CMK (cell line): Measurements from ENCODE around the gene RAD51B.

Experiments used
- DNase-seq: peaks from one replicate; pipeline ENCODE4 v3.0.0-alpha.2; 2010; ENCODE audit warnings: low read depth

The RAD51B gene

GRCh38 chr14:68386950-68387779 is 567.6 kb downstream of the RAD51B start:
- no peak for DNase-seq

DNA sequence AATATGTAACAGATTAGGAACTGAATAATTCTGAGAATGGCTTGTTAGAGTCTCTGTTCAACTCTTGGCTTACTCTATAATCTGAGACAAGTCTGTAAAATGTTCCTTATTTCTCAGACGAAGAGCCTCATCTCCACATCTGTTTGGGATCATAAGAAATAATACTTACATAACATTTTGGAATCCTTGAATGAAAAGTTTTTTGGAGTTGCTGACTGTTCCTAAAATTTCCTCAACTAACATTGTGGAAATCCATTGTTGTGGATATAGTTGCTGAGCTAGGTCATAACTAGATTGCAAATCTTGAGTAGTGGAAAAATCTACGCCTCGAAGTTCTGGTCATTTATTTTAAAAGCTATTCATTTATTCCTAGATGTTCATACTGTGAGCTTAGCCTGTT is 570.4 kb downstream of the RAD51B start:
- DNase-seq = no peak

DNA sequence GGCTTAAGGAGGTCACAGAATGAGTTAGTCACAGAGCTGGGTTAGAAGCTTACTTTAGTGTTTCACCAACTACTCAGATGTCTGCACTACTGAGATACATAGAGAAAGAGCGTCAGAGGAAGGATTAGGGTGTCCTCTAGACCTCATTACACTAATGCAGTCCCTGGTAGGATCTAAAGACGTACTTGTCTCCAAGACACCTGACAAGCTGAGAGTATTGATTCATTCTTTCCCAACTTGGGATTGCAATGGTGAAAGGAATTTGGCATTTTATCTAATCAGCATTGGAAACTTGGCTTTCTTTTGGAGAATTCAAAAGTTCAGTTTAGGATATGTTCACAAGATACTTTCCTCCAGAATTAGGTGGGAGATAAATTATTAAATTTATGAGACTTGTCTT is 571.2 kb downstream of the RAD51B start:
- no peak for DNase-seq

DNA sequence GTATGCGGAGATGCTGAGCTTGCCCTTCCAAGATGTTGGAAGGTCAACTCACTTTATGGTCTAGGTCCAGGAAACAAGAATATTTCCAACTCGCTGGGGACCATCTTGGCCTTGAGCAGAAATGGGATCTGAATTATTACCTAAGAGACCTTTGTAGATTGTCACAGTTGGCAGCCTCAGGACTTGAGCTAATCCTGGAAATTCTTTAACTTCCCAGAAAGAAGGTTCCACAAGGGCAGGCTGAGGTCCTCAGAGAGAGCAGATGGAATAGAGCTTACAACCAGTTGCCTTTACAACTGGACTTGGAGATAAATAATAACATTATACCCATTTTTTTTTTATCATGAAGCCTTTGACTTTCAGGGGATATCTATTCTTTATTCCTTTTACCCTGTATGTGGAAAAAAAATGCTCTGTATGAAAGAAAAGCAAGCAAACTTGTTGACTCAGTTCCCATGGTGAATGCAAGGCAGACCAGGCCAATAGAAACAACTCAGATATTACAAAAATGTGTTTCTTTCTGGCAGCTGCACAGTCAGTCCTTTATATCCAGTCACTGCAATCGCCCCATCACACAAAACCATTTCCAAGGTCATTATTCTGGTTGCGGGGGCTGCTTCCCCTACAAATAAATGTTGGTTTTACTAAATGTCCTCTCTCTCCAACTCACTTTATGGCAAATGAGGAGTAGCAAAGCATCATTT is 571.9 kb downstream of the RAD51B start:
- no peak for DNase-seq

DNA sequence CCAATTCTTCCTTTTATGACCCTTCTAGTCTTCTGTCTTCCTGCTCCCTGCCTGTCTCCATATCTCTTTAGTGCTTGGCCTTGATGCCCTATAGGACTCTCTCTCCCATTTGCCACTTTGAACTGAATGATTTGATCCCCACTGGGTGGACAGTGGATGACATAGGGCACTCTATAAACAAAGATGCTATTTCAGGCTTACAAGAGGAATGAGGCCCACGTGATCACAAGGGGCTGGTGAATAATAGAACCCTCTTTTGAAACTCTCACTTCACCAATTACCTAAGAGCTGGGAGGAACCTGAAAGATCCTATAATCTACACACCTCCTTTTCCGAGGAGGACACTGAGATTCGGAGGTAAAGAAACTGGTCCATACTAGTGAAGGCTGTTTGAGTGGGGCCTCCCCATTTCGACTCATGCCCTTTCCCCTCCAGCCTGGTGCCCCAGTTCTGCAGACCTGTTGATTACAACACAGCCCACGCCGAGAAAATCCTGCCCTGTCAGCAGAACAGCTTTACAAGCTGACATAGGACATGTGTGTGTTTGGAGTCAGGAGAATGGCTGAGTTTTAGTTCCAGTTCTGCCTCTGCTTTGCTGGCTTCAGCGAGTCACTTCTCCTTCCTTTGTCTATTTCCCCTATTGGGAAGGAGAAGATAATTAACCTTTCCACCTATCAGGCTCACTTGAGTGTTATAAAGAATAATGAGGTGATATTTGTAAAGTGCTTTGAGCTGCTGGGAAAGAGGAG is 573.0 kb downstream of the RAD51B start:
- no peak for DNase-seq

DNA sequence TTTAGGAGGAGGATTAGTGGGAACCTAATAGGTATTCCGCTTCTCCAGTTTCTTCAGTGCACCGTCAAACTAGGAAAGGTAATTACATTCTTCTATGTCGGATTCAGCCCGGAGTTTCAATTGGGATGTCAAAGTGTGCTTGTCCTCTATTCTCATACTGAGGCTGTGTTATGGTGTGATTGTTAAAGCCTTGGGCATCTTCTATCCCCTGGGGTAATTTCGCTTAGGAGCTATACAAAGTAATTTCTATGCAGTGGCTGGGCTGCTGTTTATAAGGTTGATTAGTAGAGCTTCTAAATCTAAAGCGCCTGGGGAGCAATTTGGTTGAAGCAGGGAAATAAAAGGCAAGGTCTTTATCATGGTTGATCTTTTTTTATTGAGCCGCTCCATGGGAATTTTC is 573.7 kb downstream of the RAD51B start:
- no peak for DNase-seq

- DNase-seq = no peak
Measured at GRCh38 chr14:68394118-68394763, 574.7 kb downstream of the RAD51B start.

GRCh38 chr14:68394764-68395143 is 575.2 kb downstream of the RAD51B start:
- DNase-seq = no peak

GRCh38 chr14:68395604-68396003 is 576.0 kb downstream of the RAD51B start:
- no peak for DNase-seq

DNA sequence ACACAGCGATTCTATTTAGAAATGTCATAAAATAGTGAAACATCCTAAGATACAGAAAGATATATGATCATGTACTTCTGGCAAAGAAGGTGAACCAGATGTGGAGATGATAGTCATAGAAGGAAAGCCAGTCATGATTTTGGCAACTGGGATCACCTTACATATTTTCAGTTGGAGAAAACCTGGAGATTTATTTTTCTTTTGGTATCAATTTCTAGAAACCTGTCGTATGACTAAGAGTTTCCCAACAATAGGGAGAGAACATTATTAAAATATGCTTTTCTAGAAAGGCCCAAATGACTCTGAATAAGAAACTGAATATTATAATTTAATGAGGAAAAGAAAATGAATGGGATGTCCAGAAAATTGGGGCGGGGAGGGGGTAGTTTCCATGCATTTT is 576.9 kb downstream of the RAD51B start:
- DNase-seq = no peak

- DNase-seq = no peak
Measured at GRCh38 chr14:68397371-68397811, 577.8 kb downstream of the RAD51B start.

- no peak for DNase-seq
Measured at GRCh38 chr14:68397822-68398221, 578.2 kb downstream of the RAD51B start.

DNA sequence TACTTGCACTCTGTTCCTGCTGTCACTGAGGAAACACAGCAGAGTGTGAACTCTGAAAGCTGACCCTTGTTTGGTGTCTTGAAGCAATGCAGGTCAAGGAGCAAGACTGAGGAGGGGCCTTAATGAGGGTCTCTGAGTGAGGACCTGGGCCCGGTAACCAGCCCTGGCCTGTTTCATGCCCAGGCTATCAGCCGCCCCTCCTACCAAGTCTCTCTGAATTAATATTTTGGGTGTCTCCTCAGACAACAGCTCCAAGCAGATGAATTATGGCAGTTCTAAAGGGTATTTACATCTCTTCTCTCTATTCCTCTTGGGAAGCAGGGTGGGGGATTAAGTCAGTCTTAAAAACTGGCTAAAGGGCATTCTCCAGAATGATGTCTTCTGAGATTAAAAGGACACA is 578.8 kb downstream of the RAD51B start:
- no peak for DNase-seq

GRCh38 chr14:68399971-68400370 is 580.4 kb downstream of the RAD51B start:
- no peak for DNase-seq

DNA sequence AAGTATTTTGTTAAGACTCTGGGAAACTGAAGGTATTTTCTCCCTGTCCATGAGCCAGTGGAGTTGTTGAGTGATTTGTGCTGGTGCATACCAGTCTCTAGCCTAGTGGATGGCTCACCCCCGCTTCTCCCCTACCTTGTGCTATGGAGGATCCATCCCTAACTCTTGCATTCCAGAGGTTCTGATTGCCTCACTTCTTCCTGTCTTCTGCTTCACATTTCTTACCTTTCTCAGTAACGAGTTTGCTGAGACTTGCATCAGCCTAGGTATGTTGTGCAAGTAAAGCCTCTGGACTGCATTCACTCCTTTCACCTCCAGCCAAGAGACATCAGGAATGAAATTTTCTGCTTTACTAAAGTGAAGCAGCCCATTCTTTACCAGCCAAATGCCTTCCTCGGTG is 581.7 kb downstream of the RAD51B start:
- DNase-seq = no peak

- DNase-seq = no peak
Measured at GRCh38 chr14:68401855-68402254, 582.3 kb downstream of the RAD51B start.

DNA sequence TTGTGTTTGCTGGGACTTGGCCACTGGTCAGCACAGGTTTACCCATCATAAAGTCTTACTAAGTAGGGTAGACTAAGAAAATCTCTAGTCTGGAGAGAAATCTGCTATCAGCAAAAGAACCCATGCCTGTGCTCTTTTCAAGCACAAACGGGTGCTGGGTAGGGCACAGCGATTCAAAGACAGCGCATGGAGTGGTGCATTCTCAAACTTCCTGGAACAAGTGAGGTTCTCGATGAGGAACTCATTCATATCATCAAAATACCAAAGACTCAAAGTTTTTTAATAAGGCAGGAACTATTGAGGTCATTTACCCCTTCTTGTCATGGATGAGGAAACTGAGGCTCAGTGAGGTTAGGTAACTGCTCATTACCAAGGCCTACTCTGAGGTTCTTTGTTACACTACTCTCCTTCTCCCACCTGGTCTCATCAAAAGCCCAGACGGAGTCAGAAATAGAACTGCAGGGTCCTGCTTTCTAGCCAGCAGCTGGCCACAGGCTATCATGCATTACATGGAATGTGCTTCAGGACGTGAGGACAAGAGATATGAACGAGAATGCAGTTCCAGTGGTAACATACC is 583.0 kb downstream of the RAD51B start:
- no peak for DNase-seq

DNA sequence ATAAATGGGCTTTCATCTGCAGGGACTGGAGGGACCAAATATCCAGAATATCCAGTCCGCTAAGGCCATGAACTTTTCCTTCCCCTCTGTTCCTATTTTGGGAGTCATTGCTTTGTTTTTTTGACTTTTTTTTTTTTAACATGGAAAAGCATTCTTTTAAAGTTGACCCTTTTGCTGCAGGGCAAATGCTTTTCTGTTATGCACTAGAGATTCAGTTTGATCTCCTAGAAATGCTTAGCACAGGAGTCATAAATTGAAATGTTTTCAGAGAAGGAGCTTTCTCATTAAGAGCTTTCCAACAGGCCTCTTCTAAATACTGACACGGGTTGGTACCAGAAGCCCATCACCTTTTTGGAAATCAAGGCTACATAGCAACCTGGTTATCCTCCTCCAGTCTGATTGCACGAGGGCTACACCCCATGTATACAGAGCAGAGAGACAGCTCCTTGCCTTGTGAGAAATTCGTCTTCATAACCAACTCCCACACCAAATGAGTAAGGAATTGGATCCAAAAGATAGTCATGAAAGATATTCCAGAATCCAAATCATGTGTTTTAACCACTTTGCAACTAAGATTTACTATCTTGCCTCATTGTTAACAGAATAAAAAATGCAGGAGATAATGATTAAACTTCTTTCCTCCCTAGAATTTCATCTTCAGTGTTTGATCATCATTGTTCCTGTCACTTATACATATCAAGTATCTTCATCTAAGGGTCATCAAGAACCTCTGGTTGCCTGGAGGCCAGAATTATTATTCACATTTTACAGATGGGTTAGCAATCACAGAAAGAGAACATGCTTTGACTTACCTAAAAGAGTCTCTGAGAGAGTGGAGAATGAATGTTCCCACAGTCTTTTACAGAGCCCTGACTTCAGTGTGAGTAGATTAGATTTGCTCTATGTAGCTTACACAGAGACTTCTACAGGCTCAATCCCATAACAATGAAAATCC is 583.9 kb downstream of the RAD51B start:
- DNase-seq = no peak

DNA sequence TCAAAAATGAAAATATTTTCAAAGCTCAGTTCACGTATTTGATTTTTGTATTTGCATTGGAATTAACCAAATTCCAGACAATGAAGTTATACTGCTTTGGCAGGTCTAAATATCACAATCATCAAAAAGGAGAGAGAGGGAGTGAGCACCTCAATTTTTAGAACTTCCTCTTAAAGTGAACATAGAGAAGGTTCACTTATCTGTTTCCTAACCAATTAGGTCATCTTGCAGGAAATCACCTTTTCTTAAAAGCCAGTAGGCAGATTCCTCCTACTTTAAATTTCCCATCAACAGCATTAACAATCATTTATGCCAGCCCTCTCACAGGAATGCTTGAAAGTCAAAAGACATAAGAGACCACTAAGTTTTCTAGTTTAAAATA is 584.6 kb downstream of the RAD51B start:
- no peak for DNase-seq

GRCh38 chr14:68404652-68405183 is 585.1 kb downstream of the RAD51B start:
- DNase-seq = peak; percentile 37

GRCh38 chr14:68405961-68406360 is 586.4 kb downstream of the RAD51B start:
- DNase-seq = no peak
